H9 (cell line): Measurements from ENCODE around the gene CHRND. TPM values are rescaled to one million over a fixed set of nuclear protein-coding genes. Genes with fewer than 3 reads are reported as not detected.

Experiments used
- DNase-seq: peaks from one replicate; pipeline ENCODE4 v3.0.0-alpha.2; 2017
- H2AFZ ChIP-seq: one replicate; pipeline ENCODE4 v1.6.1; 2013; ENCODE audit warnings: mild to moderate bottlenecking, low read length, control low read depth, moderate library complexity
- H2AK5ac ChIP-seq: 2 replicates; pipeline ENCODE4 v1.6.1; 2013; ENCODE audit warnings: low read length, control low read depth, mixed read lengths; ENCODE audit not compliant: insufficient read length
- H2BK120ac ChIP-seq: one replicate; pipeline ENCODE4 v1.6.1; 2013; ENCODE audit warnings: low read depth, mild to moderate bottlenecking, low read length, control low read depth, inconsistent platforms; ENCODE audit not compliant: poor library complexity, severe bottlenecking
- H2BK12ac ChIP-seq: 2 replicates; pipeline ENCODE4 v1.6.1; 2013; ENCODE audit warnings: low read length, control low read depth, mixed read lengths, low read depth; ENCODE audit not compliant: insufficient read length
- H2BK15ac ChIP-seq: 2 replicates; pipeline ENCODE4 v1.6.1; 2013; ENCODE audit warnings: low read depth, low read length, control low read depth
- H2BK20ac ChIP-seq: one replicate; pipeline ENCODE4 v1.6.1; 2013; ENCODE audit warnings: low read depth, mild to moderate bottlenecking, low read length, control low read depth, inconsistent platforms; ENCODE audit not compliant: poor library complexity, severe bottlenecking
- H2BK5ac ChIP-seq: 2 replicates; pipeline ENCODE4 v1.6.1; 2013; ENCODE audit warnings: low read length, control low read depth, mixed read lengths; ENCODE audit not compliant: insufficient read length
- H3K14ac ChIP-seq: 2 replicates; pipeline ENCODE4 v1.6.1; 2013; ENCODE audit warnings: low read length, control low read depth; ENCODE audit not compliant: insufficient read depth
- H3K18ac ChIP-seq: 2 replicates; pipeline ENCODE4 v1.6.1; 2013; ENCODE audit warnings: low read depth, mild to moderate bottlenecking, mixed read lengths, low read length, control low read depth; ENCODE audit not compliant: insufficient read length
- H3K23ac ChIP-seq: 2 replicates; pipeline ENCODE4 v1.6.1; 2013; ENCODE audit warnings: low read length, control low read depth, mixed read lengths, low read depth; ENCODE audit not compliant: insufficient read length
- H3K23me2 ChIP-seq: 2 replicates; pipeline ENCODE4 v1.6.1; 2013; ENCODE audit warnings: low read depth, mild to moderate bottlenecking, mixed read lengths, low read length, control low read depth; ENCODE audit not compliant: insufficient read length, poor library complexity, severe bottlenecking
- H3K27ac ChIP-seq: 2 replicates; pipeline ENCODE4 v1.5.1; 2013; ENCODE audit warnings: low read length, control low read depth, mixed read lengths, low read depth; ENCODE audit not compliant: insufficient read length
- H3K27me3 ChIP-seq: 2 replicates; pipeline ENCODE4 v1.6.1; 2013; ENCODE audit warnings: low read length, control low read depth, inconsistent platforms; ENCODE audit not compliant: insufficient read depth
- H3K4ac ChIP-seq: 2 replicates; pipeline ENCODE4 v1.6.1; 2013; ENCODE audit warnings: low read depth, mild to moderate bottlenecking, control low read depth, inconsistent platforms, low read length, moderate library complexity
- H3K4me1 ChIP-seq: 2 replicates; pipeline ENCODE4 v1.6.1; 2013; ENCODE audit warnings: low read length, control low read depth, inconsistent platforms; ENCODE audit not compliant: insufficient read depth
- H3K4me2 ChIP-seq: 2 replicates; pipeline ENCODE4 v1.6.1; 2013; ENCODE audit warnings: low read length, control low read depth, mixed read lengths; ENCODE audit not compliant: insufficient read length, insufficient read depth
- H3K56ac ChIP-seq: 2 replicates; pipeline ENCODE4 v1.6.1; 2013; ENCODE audit warnings: low read depth, mild to moderate bottlenecking, mixed read lengths, low read length, control low read depth; ENCODE audit not compliant: insufficient read length
- H3K79me1 ChIP-seq: 2 replicates; pipeline ENCODE4 v1.6.1; 2013; ENCODE audit warnings: low read depth, mild to moderate bottlenecking, moderate library complexity, low read length, control low read depth, inconsistent platforms; ENCODE audit not compliant: insufficient read depth, poor library complexity, severe bottlenecking
- H3K79me2 ChIP-seq: 2 replicates; pipeline ENCODE4 v1.6.1; 2013; ENCODE audit warnings: low read length, control low read depth, inconsistent platforms; ENCODE audit not compliant: insufficient read depth
- H3K9ac ChIP-seq: 2 replicates; pipeline ENCODE4 v1.6.1; 2013; ENCODE audit warnings: low read length, control low read depth, mixed read lengths; ENCODE audit not compliant: insufficient read length; ENCODE audit errors: extremely low read depth
- H3K9me3 ChIP-seq: one replicate; pipeline ENCODE4 v1.6.1; 2013; ENCODE audit warnings: low read depth, low read length, inconsistent platforms; ENCODE audit not compliant: control insufficient read depth
- H3T11ph ChIP-seq: one replicate; pipeline ENCODE4 v1.6.1; 2013; ENCODE audit warnings: mild to moderate bottlenecking, low read length, control low read depth, inconsistent platforms
- H4K20me1 ChIP-seq: one replicate; pipeline ENCODE4 v1.6.1; 2013; ENCODE audit not compliant: control insufficient read depth, insufficient read length, insufficient read depth
- H4K5ac ChIP-seq: 2 replicates; pipeline ENCODE4 v1.6.1; 2013; ENCODE audit warnings: low read depth, mild to moderate bottlenecking, mixed read lengths, low read length, control low read depth; ENCODE audit not compliant: insufficient read length
- H4K8ac ChIP-seq: replicated peaks from 2 replicates; pipeline ENCODE4 v1.6.1; 2013; ENCODE audit warnings: low read length, control low read depth, mixed read lengths, low read depth; ENCODE audit not compliant: insufficient read length
- H4K91ac ChIP-seq: 2 replicates; pipeline ENCODE4 v1.6.1; 2013; ENCODE audit warnings: low read depth, mild to moderate bottlenecking, moderate library complexity, mixed read lengths, low read length, control low read depth; ENCODE audit not compliant: insufficient read length
- H3K27ac Mint-ChIP-seq, 3 experiments: 2 replicates in 2 of 3; 3 replicates in 1 of 3; pipeline ENCODE4 v1.8.0; 2020 to 2021; ENCODE audit warnings: mixed read lengths in 3 of 3, mild to moderate bottlenecking in 1 of 3, moderate library complexity in 1 of 3
- H3K27me3 Mint-ChIP-seq: 2 replicates; pipeline ENCODE4 v1.8.0; 2021; ENCODE audit warnings: low read depth, mild to moderate bottlenecking, moderate library complexity, mixed read lengths
- H3K36me3 Mint-ChIP-seq, 3 experiments: 2 replicates in 2 of 3; 3 replicates in 1 of 3; pipeline ENCODE4 v1.8.0; 2020 to 2021; ENCODE audit warnings: low read depth in 3 of 3, mixed read lengths in 3 of 3; ENCODE audit not compliant: insufficient read depth in 1 of 3
- H3K4me1 Mint-ChIP-seq, 2 experiments: 2 replicates each; pipeline ENCODE4 v1.8.0; 2020; ENCODE audit warnings: mixed read lengths in 2 of 2
- H3K4me3 Mint-ChIP-seq, 2 experiments: 2 replicates in 1 of 2; 3 replicates in 1 of 2; pipeline ENCODE4 v1.8.0; 2020 to 2021; ENCODE audit warnings: mild to moderate bottlenecking in 2 of 2, mixed read lengths in 2 of 2, moderate library complexity in 1 of 2
- H3K9me3 Mint-ChIP-seq, 2 experiments: 2 replicates in 1 of 2; 3 replicates in 1 of 2; pipeline ENCODE4 v1.8.0; 2020; ENCODE audit warnings: mild to moderate bottlenecking in 2 of 2, mixed read lengths in 2 of 2, moderate library complexity in 1 of 2
- CTCF ChIP-seq: fragments of 200-600 bp; sonication (generic); conservative IDR thresholded peaks from 3 replicates; pipeline ENCODE4 v1.8.0; 2021; ENCODE audit warnings: antibody characterized with exemption, mild to moderate bottlenecking
- WGBS: extraction: QIAGEN DNeasy Blood & Tissue Kit; methylation state at CpG from one replicate; pipeline ENCODE4 v1.1.7; 2013; ENCODE audit warnings: missing lambda C conversion rate, low lambda C conversion rate, mixed read lengths; ENCODE audit not compliant: insufficient read length; ENCODE audit errors: extremely low coverage; 5-methylcytosine and 5-hydroxymethylcytosine counted together
- total RNA-seq: library from RNA; stranded (reverse); gene quantifications from 2 replicates; pipeline ENCODE4 v1.2.1, GENCODE V29; 2021

CHRND gene
- total RNA-seq, 1 experiment from 2014 or later, result not detected

- H3K79me2 ChIP-seq, result no peaks in the 10 kb centered on the region
- H3K27ac Mint-ChIP-seq, result no peak within 1 kb of the TSS
- no peak within 1 kb of the TSS for H2BK5ac ChIP-seq
- peaks cover 15 to 36% of the 10 kb centered on the region in 2 experiments for H3K4me1 Mint-ChIP-seq
- H3K9ac ChIP-seq, result no peak within 1 kb of the TSS
- H3K56ac ChIP-seq, result no peak within 1 kb of the TSS
- H3K14ac ChIP-seq, result no peak within 1 kb of the TSS
- H3K4me3 Mint-ChIP-seq, result no peak within 1 kb of the TSS
- no peaks in the 10 kb centered on the region for H3K9me3 ChIP-seq
- no peak within 1 kb of the TSS for H3K18ac ChIP-seq
- H3K4me1 ChIP-seq, result no peaks in the 10 kb centered on the region
- no peak within 1 kb of the TSS for H4K5ac ChIP-seq
- no peak within 1 kb of the TSS for H2BK15ac ChIP-seq
- no peak within 1 kb of the TSS for H3T11ph ChIP-seq
- no peak within 1 kb of the TSS for H3K23ac ChIP-seq
- no peak within 1 kb of the TSS for H4K91ac ChIP-seq
- no peak within 1 kb of the TSS for H4K8ac ChIP-seq
- no peak within 1 kb of the TSS for H2BK20ac ChIP-seq
- H3K79me1 ChIP-seq, result no peaks in the 10 kb centered on the region
- peaks cover 14% of the 10 kb centered on the region for H3K23me2 ChIP-seq
- no peak for DNase-seq
- no peak within 1 kb of the TSS for H3K4me2 ChIP-seq
- H3K27me3 Mint-ChIP-seq, result peaks cover 62% of the 10 kb centered on the region
- no peak within 1 kb of the TSS for H3K27ac ChIP-seq
- no peak within 1 kb of the TSS for H2BK12ac ChIP-seq
- H2AFZ ChIP-seq, result no peak within 1 kb of the TSS
- H2AK5ac ChIP-seq, result no peak within 1 kb of the TSS
- H3K27me3 ChIP-seq, result peaks cover 15% of the 10 kb centered on the region
- no peaks in the 10 kb centered on the region for H4K20me1 ChIP-seq
- no peaks in the 10 kb centered on the region; a peak in 1 of 5 replicates for H3K9me3 Mint-ChIP-seq
- H2BK120ac ChIP-seq, result no peak within 1 kb of the TSS
- peaks cover 0 to 1% (median 0%) of the 10 kb centered on the region in 3 experiments; a peak in 1 of 7 replicates for H3K36me3 Mint-ChIP-seq
- WGBS, result no CpG with 5 or more reads among the region's 19 CpGs
- no peak within 1 kb of the TSS for H3K4ac ChIP-seq
- no peak for TF ChIP-seq CTCF
These were observed 6.2 kb upstream of the CHRND start, which contains the start of gene PRSS56 for GRCh38 chr2:232519581-232520438. PRSS56 (plus strand) TSS chr2:232520388; CDS start chr2:232520599, 211 bp downstream.
